ENCODE measurements around the gene ATL1. TPM values are rescaled to one million over a fixed set of nuclear protein-coding genes. Genes with fewer than 3 reads are reported as not detected.
"Not testable (repeated sequence)": the region's sequence is repeated elsewhere in the genome, so short reads cannot be mapped to it uniquely, and the experiment has no call there.

ATL1 gene
- total RNA-seq, 1 donor, result 6.9 TPM

- no peak overlapping the region for H3K4me3 ChIP-seq (ENCODE audit: low read depth, low read length)
- TF ChIP-seq CTCF (IDR thresholded peaks at IDR 0.05; ENCODE audit: insufficient read depth, low read depth, low read length), result no peak
Observed at GRCh38 chr14:50658203-50658602, 98.3 kb downstream of the ATL1 start.

GRCh38 chr14:50659327-50659974 lies 99.5 kb downstream of the ATL1 start:
- no peak for DNase-seq (ENCODE audit: low read depth)
- TF ChIP-seq CTCF (IDR thresholded peaks at IDR 0.05; ENCODE audit: insufficient read depth, low read depth, low read length), result no peak
- no peak overlapping the region for H3K4me3 ChIP-seq (ENCODE audit: low read depth, low read length)

More at GRCh38 chr14:50658203-50658602, 98.3 kb downstream of the ATL1 start:
- DNase-seq (ENCODE audit: low read depth), result peak; percentile 72

- not testable (repeated sequence) for DNase-seq (ENCODE audit: low read depth); H3K4me3 ChIP-seq (ENCODE audit: low read depth, low read length)
Observed at GRCh38 chr14:50664579-50664978, 104.6 kb downstream of the ATL1 start.

- not testable (repeated sequence) for DNase-seq (ENCODE audit: low read depth)
- peak overlapping the region; percentile 91 for H3K4me3 ChIP-seq (ENCODE audit: low read depth, low read length)
Observed at GRCh38 chr14:50665300-50665699, 105.4 kb downstream of the ATL1 start.

- H3K4me3 ChIP-seq (ENCODE audit: low read depth, low read length), result peak overlapping the region; percentile 91
- DNase-seq (ENCODE audit: low read depth), result peak; percentile 84
- no peak for TF ChIP-seq CTCF (IDR thresholded peaks at IDR 0.05; ENCODE audit: insufficient read depth, low read depth, low read length)
Observed at GRCh38 chr14:50666772-50667683, 107.1 kb downstream of the ATL1 start.

- no peak for DNase-seq (ENCODE audit: low read depth)
- H3K4me3 ChIP-seq (ENCODE audit: low read depth, low read length), result peak overlapping the region; percentile 91
- TF ChIP-seq CTCF (IDR thresholded peaks at IDR 0.05; ENCODE audit: insufficient read depth, low read depth, low read length), result no peak
Observed at GRCh38 chr14:50667684-50667995, 107.7 kb downstream of the ATL1 start.

- peak within 1 kb of the TSS; percentile 91 for H3K4me3 ChIP-seq (ENCODE audit: low read depth, low read length)
- DNase-seq (ENCODE audit: low read depth), result peak; percentile 85
- no peak for TF ChIP-seq CTCF (IDR thresholded peaks at IDR 0.05; ENCODE audit: insufficient read depth, low read depth, low read length)
Observed at GRCh38 chr14:50667996-50668825, 108.3 kb downstream of the ATL1 start, which contains the start of gene SAV1. Gene SAV1 (minus strand): TSS chr14:50668306. CDS start chr14:50667967, 339 bp downstream.
